Loucy (cell line): Measurements from ENCODE around the gene TTC12.

Experiments
- H2AFZ ChIP-seq: fragments of 200-600 bp; sonication (generic); 2 replicates; pipeline ENCODE4 v1.6.0; 2016; ENCODE audit warnings: antibody characterized with exemption, mild to moderate bottlenecking, low read length, moderate library complexity
- H3F3A ChIP-seq: fragments of 200-600 bp; 2 replicates; pipeline ENCODE4 v1.6.0; 2016; ENCODE audit warnings: antibody characterized with exemption, low read depth, mild to moderate bottlenecking
- H3K27me3 ChIP-seq: fragments of 200-600 bp; sonication (generic); 2 replicates; pipeline ENCODE4 v1.6.1; 2014; ENCODE audit warnings: low read length, mild to moderate bottlenecking; ENCODE audit not compliant: insufficient read depth, poor library complexity, severe bottlenecking
- H3K36me3 ChIP-seq: fragments of 200-600 bp; sonication (generic); 2 replicates; pipeline ENCODE4 v1.6.1; 2016; ENCODE audit warnings: low read length; ENCODE audit not compliant: insufficient read depth
- H3K4me1 ChIP-seq: fragments of 200-600 bp; sonication (generic); 2 replicates; pipeline ENCODE4 v1.5.1; 2014; ENCODE audit warnings: low read length, mild to moderate bottlenecking; ENCODE audit not compliant: insufficient read depth, poor library complexity, severe bottlenecking
- H3K4me2 ChIP-seq: fragments of 200-600 bp; sonication (generic); 2 replicates; pipeline ENCODE4 v1.6.0; 2014; ENCODE audit warnings: antibody characterized with exemption, low read length, low read depth, mild to moderate bottlenecking; ENCODE audit not compliant: poor library complexity, severe bottlenecking
- H3K4me3 ChIP-seq: fragments of 200-600 bp; sonication (generic); 2 replicates; pipeline ENCODE4 v1.5.1; 2014; ENCODE audit warnings: low read length, mild to moderate bottlenecking, mixed read lengths; ENCODE audit not compliant: poor library complexity, severe bottlenecking
- H3K79me2 ChIP-seq: fragments of 200-600 bp; sonication (generic); 2 replicates; pipeline ENCODE4 v1.6.1; 2014; ENCODE audit warnings: low read length; ENCODE audit not compliant: insufficient read depth
- H3K9ac ChIP-seq: fragments of 200-600 bp; sonication (generic); 2 replicates; pipeline ENCODE4 v1.6.0; 2014; ENCODE audit warnings: mild to moderate bottlenecking, low read depth, low read length, moderate library complexity; ENCODE audit not compliant: poor library complexity, severe bottlenecking
- H3K9me2 ChIP-seq: fragments of 200-600 bp; sonication (generic); replicated peaks from 2 replicates; pipeline ENCODE4 v1.6.1; 2016; ENCODE audit warnings: low read depth, low read length, mixed read lengths
- H3K9me3 ChIP-seq: fragments of 200-600 bp; sonication (generic); 2 replicates; pipeline ENCODE4 v1.6.1; 2014; ENCODE audit warnings: mild to moderate bottlenecking, antibody characterized with exemption, low read length, low read depth; ENCODE audit not compliant: insufficient read depth
- H4K20me1 ChIP-seq: fragments of 200-600 bp; sonication (generic); 2 replicates; pipeline ENCODE4 v1.6.0; 2014; ENCODE audit warnings: antibody characterized with exemption, low read length, mild to moderate bottlenecking; ENCODE audit not compliant: insufficient read depth, poor library complexity, severe bottlenecking
- EZH2phosphoT487 ChIP-seq: fragments of 200-600 bp; IDR thresholded peaks from 2 replicates; pipeline ENCODE4 v1.6.1; 2018; ENCODE audit warnings: antibody characterized with exemption, mild to moderate bottlenecking, moderate library complexity, borderline replicate concordance
- TF ChIP-seq, protein P1 (sequence below): fragments of 200-600 bp; sonication (generic); conservative IDR thresholded peaks from 2 replicates; pipeline ENCODE4 v1.5.1; 2014; ENCODE audit warnings: mild to moderate bottlenecking, antibody characterized with exemption, low read length

TTC12 gene

DNA sequence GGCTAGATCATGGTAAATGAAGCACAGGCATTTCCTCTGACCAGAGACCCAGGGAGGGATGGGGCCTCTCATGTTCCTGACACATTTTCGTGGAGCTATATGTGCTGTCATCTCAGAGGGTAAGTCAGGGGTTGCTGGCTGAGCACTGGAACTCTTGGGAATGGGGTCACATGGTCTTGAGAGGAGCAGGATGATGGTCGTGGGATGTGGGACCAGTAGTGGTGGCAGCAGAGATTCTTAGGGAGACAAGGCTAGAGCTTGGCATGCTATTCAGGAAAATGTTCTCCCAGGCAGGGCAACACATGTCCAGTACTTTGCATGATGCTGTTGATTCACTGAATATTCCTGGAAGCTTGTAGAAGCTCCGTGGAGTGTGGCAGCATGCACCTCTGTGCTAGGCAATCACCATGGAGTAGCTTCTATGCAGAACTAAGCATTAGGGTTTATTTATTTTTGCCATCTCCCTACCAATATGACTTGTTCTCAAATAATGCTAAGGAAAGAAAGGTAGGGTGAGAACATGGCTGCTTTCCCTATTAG lies 31.4 kb upstream of the TTC12 start:
- no peaks in the 10 kb centered on the region for H4K20me1 ChIP-seq
- H3K79me2 ChIP-seq: no peaks in the 10 kb centered on the region
- H3K4me2 ChIP-seq: no peak overlapping the region
- no peaks in the 10 kb centered on the region for H3F3A ChIP-seq
- H3K4me1 ChIP-seq: no peaks in the 10 kb centered on the region
- TF ChIP-seq, protein P1, sequence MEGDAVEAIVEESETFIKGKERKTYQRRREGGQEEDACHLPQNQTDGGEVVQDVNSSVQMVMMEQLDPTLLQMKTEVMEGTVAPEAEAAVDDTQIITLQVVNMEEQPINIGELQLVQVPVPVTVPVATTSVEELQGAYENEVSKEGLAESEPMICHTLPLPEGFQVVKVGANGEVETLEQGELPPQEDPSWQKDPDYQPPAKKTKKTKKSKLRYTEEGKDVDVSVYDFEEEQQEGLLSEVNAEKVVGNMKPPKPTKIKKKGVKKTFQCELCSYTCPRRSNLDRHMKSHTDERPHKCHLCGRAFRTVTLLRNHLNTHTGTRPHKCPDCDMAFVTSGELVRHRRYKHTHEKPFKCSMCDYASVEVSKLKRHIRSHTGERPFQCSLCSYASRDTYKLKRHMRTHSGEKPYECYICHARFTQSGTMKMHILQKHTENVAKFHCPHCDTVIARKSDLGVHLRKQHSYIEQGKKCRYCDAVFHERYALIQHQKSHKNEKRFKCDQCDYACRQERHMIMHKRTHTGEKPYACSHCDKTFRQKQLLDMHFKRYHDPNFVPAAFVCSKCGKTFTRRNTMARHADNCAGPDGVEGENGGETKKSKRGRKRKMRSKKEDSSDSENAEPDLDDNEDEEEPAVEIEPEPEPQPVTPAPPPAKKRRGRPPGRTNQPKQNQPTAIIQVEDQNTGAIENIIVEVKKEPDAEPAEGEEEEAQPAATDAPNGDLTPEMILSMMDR: no peak
- TF ChIP-seq EZH2phosphoT487: no peak
- no peaks in the 10 kb centered on the region for H3K27me3 ChIP-seq
- H3K9ac ChIP-seq: no peak overlapping the region
- H3K4me3 ChIP-seq: no peak overlapping the region
- no peaks in the 10 kb centered on the region for H3K9me3 ChIP-seq
- no peaks in the 10 kb centered on the region for H3K36me3 ChIP-seq
- H3K9me2 ChIP-seq: no peaks in the 10 kb centered on the region
- no peak overlapping the region for H2AFZ ChIP-seq

DNA sequence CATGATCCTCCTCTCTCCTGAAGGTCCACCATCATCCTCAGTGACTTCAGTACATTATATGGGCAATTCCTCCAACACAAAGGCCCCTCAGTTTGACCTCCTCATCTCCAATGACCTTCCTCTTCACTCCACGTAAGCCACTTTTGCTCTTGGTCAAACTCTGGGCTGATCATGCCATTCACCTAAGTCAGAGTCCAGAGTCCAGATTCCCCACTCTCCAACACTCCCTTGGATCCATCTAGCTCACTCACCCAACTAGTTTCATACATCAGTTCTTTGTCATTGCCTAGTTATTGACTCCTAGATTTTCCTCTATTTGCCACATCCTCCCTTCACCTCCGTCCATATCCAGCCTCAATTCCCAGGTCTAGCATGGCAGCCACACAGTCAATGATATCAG lies 30.5 kb upstream of the TTC12 start:
- no peaks in the 10 kb centered on the region for H4K20me1 ChIP-seq
- no peaks in the 10 kb centered on the region for H3K27me3 ChIP-seq
- H3K4me3 ChIP-seq: no peak overlapping the region
- no peak overlapping the region for H3K9ac ChIP-seq
- TF ChIP-seq EZH2phosphoT487: no peak
- TF ChIP-seq, protein P1: no peak
- no peaks in the 10 kb centered on the region for H3K4me1 ChIP-seq
- no peaks in the 10 kb centered on the region for H3K36me3 ChIP-seq
- H3K79me2 ChIP-seq: no peaks in the 10 kb centered on the region
- no peaks in the 10 kb centered on the region for H3F3A ChIP-seq
- no peaks in the 10 kb centered on the region for H3K9me3 ChIP-seq
- no peak overlapping the region for H3K4me2 ChIP-seq
- H3K9me2 ChIP-seq: no peaks in the 10 kb centered on the region
- H2AFZ ChIP-seq: no peak overlapping the region

DNA sequence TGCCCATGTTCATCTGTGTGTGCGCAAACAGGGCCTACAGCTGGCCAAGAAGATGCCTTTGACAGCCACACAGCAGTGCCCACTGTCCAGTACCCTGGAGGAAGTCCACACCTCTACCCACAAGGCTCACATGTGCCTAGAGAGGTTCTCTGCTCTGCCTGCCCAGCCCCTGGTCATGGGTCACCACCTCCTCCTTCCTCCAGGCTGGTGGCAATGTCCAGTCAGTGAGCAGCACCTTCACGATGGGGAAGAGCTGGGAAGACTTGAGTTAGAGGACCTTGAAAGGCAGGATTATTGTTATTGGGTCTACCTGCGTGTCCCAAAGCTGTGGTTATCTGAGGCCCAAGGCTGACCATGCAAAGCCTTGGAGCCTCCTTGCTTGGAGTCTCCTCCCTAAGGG lies 28.4 kb upstream of the TTC12 start:
- H2AFZ ChIP-seq: no peak overlapping the region
- H3K9me2 ChIP-seq: no peaks in the 10 kb centered on the region
- H3K27me3 ChIP-seq: no peaks in the 10 kb centered on the region
- H4K20me1 ChIP-seq: no peaks in the 10 kb centered on the region
- no peaks in the 10 kb centered on the region for H3K9me3 ChIP-seq
- no peaks in the 10 kb centered on the region for H3K36me3 ChIP-seq
- no peak overlapping the region for H3K9ac ChIP-seq
- H3K79me2 ChIP-seq: no peaks in the 10 kb centered on the region
- H3K4me2 ChIP-seq: no peak overlapping the region
- no peaks in the 10 kb centered on the region for H3K4me1 ChIP-seq
- H3K4me3 ChIP-seq: no peak overlapping the region
- H3F3A ChIP-seq: no peaks in the 10 kb centered on the region
- TF ChIP-seq, protein P1: no peak
- no peak for TF ChIP-seq EZH2phosphoT487
